HEK293 (cell line): ENCODE results near the gene RNF121.

Experiments used
- SETDB1 ChIP-seq: IDR thresholded peaks from one replicate; pipeline ENCODE4 v1.6.1; 2017; ENCODE audit warnings: mild to moderate bottlenecking, low read length, moderate library complexity, mixed read lengths; ENCODE audit not compliant: insufficient read length
- SP2 ChIP-seq: fragments of 450-650 bp; formaldehyde crosslinking; IDR thresholded peaks from 2 replicates; pipeline ENCODE4 v1.5.1; 2016; ENCODE audit warnings: missing biosample characterization, missing genetic modification characterization
- SP3 ChIP-seq: fragments of 450-650 bp; formaldehyde crosslinking; IDR thresholded peaks from 2 replicates; pipeline ENCODE4 v1.5.1; 2016; ENCODE audit warnings: missing biosample characterization, missing genetic modification characterization
- YY1 ChIP-seq: fragments of 450-650 bp; formaldehyde crosslinking; IDR thresholded peaks from 2 replicates; pipeline ENCODE4 v1.5.1; 2018; ENCODE audit warnings: missing biosample characterization, missing genetic modification characterization
- ZNF174 ChIP-seq: fragments of 450-650 bp; formaldehyde crosslinking; IDR thresholded peaks from 2 replicates; pipeline ENCODE4 v1.5.0; 2017; ENCODE audit warnings: missing biosample characterization, mild to moderate bottlenecking, missing genetic modification characterization
- ZNF324 ChIP-seq: fragments of 450-650 bp; formaldehyde crosslinking; IDR thresholded peaks from 2 replicates; pipeline ENCODE4 v1.5.1; 2016; ENCODE audit warnings: missing biosample characterization, missing genetic modification characterization
- TF ChIP-seq, protein P1 (sequence below): fragments of 450-650 bp; formaldehyde crosslinking; IDR thresholded peaks from 2 replicates; pipeline ENCODE4 v1.5.1; 2016; ENCODE audit warnings: missing biosample characterization, missing genetic modification characterization
- TF ChIP-seq, protein P2 (sequence below): fragments of 450-650 bp; formaldehyde crosslinking; IDR thresholded peaks from 2 replicates; pipeline ENCODE4 v1.5.1; 2016; ENCODE audit warnings: missing biosample characterization, missing genetic modification characterization, borderline replicate concordance

DNA sequence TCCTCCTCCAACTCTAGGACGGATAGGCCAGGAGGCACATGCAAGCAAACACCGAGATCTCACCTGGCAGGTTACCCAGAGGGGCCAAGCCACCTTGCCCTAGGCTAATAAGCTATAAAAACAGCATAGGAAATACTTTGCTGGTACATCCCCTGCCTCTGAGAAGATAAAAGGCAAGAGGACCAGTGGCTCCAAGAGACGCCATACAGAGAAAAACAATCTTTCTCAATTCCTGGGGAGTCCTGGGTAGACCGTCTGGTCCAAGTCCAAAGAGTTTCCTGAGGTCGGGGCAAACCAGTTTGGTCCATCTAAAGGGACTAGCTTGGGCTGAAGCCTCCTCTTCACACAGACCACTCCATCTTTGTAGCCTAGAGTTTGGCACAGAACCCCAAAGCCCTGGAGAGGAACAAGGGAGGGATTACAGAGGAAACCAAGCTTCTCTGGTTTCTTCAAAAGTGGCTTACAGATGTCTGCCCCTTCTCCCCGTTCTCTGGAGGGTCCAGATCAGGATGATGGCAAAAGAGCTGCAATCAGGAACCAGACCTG, 111.1 kb downstream of the RNF121 start:
- TF ChIP-seq, protein P1, sequence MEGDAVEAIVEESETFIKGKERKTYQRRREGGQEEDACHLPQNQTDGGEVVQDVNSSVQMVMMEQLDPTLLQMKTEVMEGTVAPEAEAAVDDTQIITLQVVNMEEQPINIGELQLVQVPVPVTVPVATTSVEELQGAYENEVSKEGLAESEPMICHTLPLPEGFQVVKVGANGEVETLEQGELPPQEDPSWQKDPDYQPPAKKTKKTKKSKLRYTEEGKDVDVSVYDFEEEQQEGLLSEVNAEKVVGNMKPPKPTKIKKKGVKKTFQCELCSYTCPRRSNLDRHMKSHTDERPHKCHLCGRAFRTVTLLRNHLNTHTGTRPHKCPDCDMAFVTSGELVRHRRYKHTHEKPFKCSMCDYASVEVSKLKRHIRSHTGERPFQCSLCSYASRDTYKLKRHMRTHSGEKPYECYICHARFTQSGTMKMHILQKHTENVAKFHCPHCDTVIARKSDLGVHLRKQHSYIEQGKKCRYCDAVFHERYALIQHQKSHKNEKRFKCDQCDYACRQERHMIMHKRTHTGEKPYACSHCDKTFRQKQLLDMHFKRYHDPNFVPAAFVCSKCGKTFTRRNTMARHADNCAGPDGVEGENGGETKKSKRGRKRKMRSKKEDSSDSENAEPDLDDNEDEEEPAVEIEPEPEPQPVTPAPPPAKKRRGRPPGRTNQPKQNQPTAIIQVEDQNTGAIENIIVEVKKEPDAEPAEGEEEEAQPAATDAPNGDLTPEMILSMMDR (tag by site-specific recombination): no peak
- TF ChIP-seq ZNF324 (no peak), SETDB1 (no peak), ZNF174 (tag by site-specific recombination) (no peak), SP3 (tag by site-specific recombination) (no peak), YY1 (tag by site-specific recombination) (no peak), SP2 (tag by site-specific recombination) (no peak)
- TF ChIP-seq, protein P2, sequence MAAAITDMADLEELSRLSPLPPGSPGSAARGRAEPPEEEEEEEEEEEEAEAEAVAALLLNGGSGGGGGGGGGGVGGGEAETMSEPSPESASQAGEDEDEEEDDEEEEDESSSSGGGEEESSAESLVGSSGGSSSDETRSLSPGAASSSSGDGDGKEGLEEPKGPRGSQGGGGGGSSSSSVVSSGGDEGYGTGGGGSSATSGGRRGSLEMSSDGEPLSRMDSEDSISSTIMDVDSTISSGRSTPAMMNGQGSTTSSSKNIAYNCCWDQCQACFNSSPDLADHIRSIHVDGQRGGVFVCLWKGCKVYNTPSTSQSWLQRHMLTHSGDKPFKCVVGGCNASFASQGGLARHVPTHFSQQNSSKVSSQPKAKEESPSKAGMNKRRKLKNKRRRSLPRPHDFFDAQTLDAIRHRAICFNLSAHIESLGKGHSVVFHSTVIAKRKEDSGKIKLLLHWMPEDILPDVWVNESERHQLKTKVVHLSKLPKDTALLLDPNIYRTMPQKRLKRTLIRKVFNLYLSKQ (tag by site-specific recombination): no peak
